H9 (cell line): ENCODE results near the gene COL4A2. TPM values are rescaled to one million over a fixed set of nuclear protein-coding genes. Genes with fewer than 3 reads are reported as not detected.

Experiments used
- DNase-seq: peaks from one replicate; pipeline ENCODE4 v3.0.0-alpha.2; 2017
- H2AFZ ChIP-seq: one replicate; pipeline ENCODE4 v1.6.1; 2013; ENCODE audit warnings: mild to moderate bottlenecking, low read length, control low read depth, moderate library complexity
- H2AK5ac ChIP-seq: 2 replicates; pipeline ENCODE4 v1.6.1; 2013; ENCODE audit warnings: low read length, control low read depth, mixed read lengths; ENCODE audit not compliant: insufficient read length
- H2BK120ac ChIP-seq: one replicate; pipeline ENCODE4 v1.6.1; 2013; ENCODE audit warnings: low read depth, mild to moderate bottlenecking, low read length, control low read depth, inconsistent platforms; ENCODE audit not compliant: poor library complexity, severe bottlenecking
- H2BK12ac ChIP-seq: 2 replicates; pipeline ENCODE4 v1.6.1; 2013; ENCODE audit warnings: low read length, control low read depth, mixed read lengths, low read depth; ENCODE audit not compliant: insufficient read length
- H2BK15ac ChIP-seq: 2 replicates; pipeline ENCODE4 v1.6.1; 2013; ENCODE audit warnings: low read depth, low read length, control low read depth
- H2BK20ac ChIP-seq: one replicate; pipeline ENCODE4 v1.6.1; 2013; ENCODE audit warnings: low read depth, mild to moderate bottlenecking, low read length, control low read depth, inconsistent platforms; ENCODE audit not compliant: poor library complexity, severe bottlenecking
- H2BK5ac ChIP-seq: 2 replicates; pipeline ENCODE4 v1.6.1; 2013; ENCODE audit warnings: low read length, control low read depth, mixed read lengths; ENCODE audit not compliant: insufficient read length
- H3K14ac ChIP-seq: 2 replicates; pipeline ENCODE4 v1.6.1; 2013; ENCODE audit warnings: low read length, control low read depth; ENCODE audit not compliant: insufficient read depth
- H3K18ac ChIP-seq: 2 replicates; pipeline ENCODE4 v1.6.1; 2013; ENCODE audit warnings: low read depth, mild to moderate bottlenecking, mixed read lengths, low read length, control low read depth; ENCODE audit not compliant: insufficient read length
- H3K23ac ChIP-seq: 2 replicates; pipeline ENCODE4 v1.6.1; 2013; ENCODE audit warnings: low read length, control low read depth, mixed read lengths, low read depth; ENCODE audit not compliant: insufficient read length
- H3K23me2 ChIP-seq: 2 replicates; pipeline ENCODE4 v1.6.1; 2013; ENCODE audit warnings: low read depth, mild to moderate bottlenecking, mixed read lengths, low read length, control low read depth; ENCODE audit not compliant: insufficient read length, poor library complexity, severe bottlenecking
- H3K27ac ChIP-seq: 2 replicates; pipeline ENCODE4 v1.5.1; 2013; ENCODE audit warnings: low read length, control low read depth, mixed read lengths, low read depth; ENCODE audit not compliant: insufficient read length
- H3K27me3 ChIP-seq: 2 replicates; pipeline ENCODE4 v1.6.1; 2013; ENCODE audit warnings: low read length, control low read depth, inconsistent platforms; ENCODE audit not compliant: insufficient read depth
- H3K4ac ChIP-seq: 2 replicates; pipeline ENCODE4 v1.6.1; 2013; ENCODE audit warnings: low read depth, mild to moderate bottlenecking, control low read depth, inconsistent platforms, low read length, moderate library complexity
- H3K4me1 ChIP-seq: 2 replicates; pipeline ENCODE4 v1.6.1; 2013; ENCODE audit warnings: low read length, control low read depth, inconsistent platforms; ENCODE audit not compliant: insufficient read depth
- H3K4me2 ChIP-seq: 2 replicates; pipeline ENCODE4 v1.6.1; 2013; ENCODE audit warnings: low read length, control low read depth, mixed read lengths; ENCODE audit not compliant: insufficient read length, insufficient read depth
- H3K56ac ChIP-seq: 2 replicates; pipeline ENCODE4 v1.6.1; 2013; ENCODE audit warnings: low read depth, mild to moderate bottlenecking, mixed read lengths, low read length, control low read depth; ENCODE audit not compliant: insufficient read length
- H3K79me1 ChIP-seq: 2 replicates; pipeline ENCODE4 v1.6.1; 2013; ENCODE audit warnings: low read depth, mild to moderate bottlenecking, moderate library complexity, low read length, control low read depth, inconsistent platforms; ENCODE audit not compliant: insufficient read depth, poor library complexity, severe bottlenecking
- H3K79me2 ChIP-seq: 2 replicates; pipeline ENCODE4 v1.6.1; 2013; ENCODE audit warnings: low read length, control low read depth, inconsistent platforms; ENCODE audit not compliant: insufficient read depth
- H3K9ac ChIP-seq: 2 replicates; pipeline ENCODE4 v1.6.1; 2013; ENCODE audit warnings: low read length, control low read depth, mixed read lengths; ENCODE audit not compliant: insufficient read length; ENCODE audit errors: extremely low read depth
- H3K9me3 ChIP-seq: one replicate; pipeline ENCODE4 v1.6.1; 2013; ENCODE audit warnings: low read depth, low read length, inconsistent platforms; ENCODE audit not compliant: control insufficient read depth
- H3T11ph ChIP-seq: one replicate; pipeline ENCODE4 v1.6.1; 2013; ENCODE audit warnings: mild to moderate bottlenecking, low read length, control low read depth, inconsistent platforms
- H4K20me1 ChIP-seq: one replicate; pipeline ENCODE4 v1.6.1; 2013; ENCODE audit not compliant: control insufficient read depth, insufficient read length, insufficient read depth
- H4K5ac ChIP-seq: 2 replicates; pipeline ENCODE4 v1.6.1; 2013; ENCODE audit warnings: low read depth, mild to moderate bottlenecking, mixed read lengths, low read length, control low read depth; ENCODE audit not compliant: insufficient read length
- H4K8ac ChIP-seq: replicated peaks from 2 replicates; pipeline ENCODE4 v1.6.1; 2013; ENCODE audit warnings: low read length, control low read depth, mixed read lengths, low read depth; ENCODE audit not compliant: insufficient read length
- H4K91ac ChIP-seq: 2 replicates; pipeline ENCODE4 v1.6.1; 2013; ENCODE audit warnings: low read depth, mild to moderate bottlenecking, moderate library complexity, mixed read lengths, low read length, control low read depth; ENCODE audit not compliant: insufficient read length
- H3K27ac Mint-ChIP-seq, 3 experiments: 2 replicates in 2 of 3; 3 replicates in 1 of 3; pipeline ENCODE4 v1.8.0; 2020 to 2021; ENCODE audit warnings: mixed read lengths in 3 of 3, mild to moderate bottlenecking in 1 of 3, moderate library complexity in 1 of 3
- H3K27me3 Mint-ChIP-seq: 2 replicates; pipeline ENCODE4 v1.8.0; 2021; ENCODE audit warnings: low read depth, mild to moderate bottlenecking, moderate library complexity, mixed read lengths
- H3K36me3 Mint-ChIP-seq, 3 experiments: 2 replicates in 2 of 3; 3 replicates in 1 of 3; pipeline ENCODE4 v1.8.0; 2020 to 2021; ENCODE audit warnings: low read depth in 3 of 3, mixed read lengths in 3 of 3; ENCODE audit not compliant: insufficient read depth in 1 of 3
- H3K4me1 Mint-ChIP-seq, 2 experiments: 2 replicates each; pipeline ENCODE4 v1.8.0; 2020; ENCODE audit warnings: mixed read lengths in 2 of 2
- H3K4me3 Mint-ChIP-seq, 2 experiments: 2 replicates in 1 of 2; 3 replicates in 1 of 2; pipeline ENCODE4 v1.8.0; 2020 to 2021; ENCODE audit warnings: mild to moderate bottlenecking in 2 of 2, mixed read lengths in 2 of 2, moderate library complexity in 1 of 2
- H3K9me3 Mint-ChIP-seq, 2 experiments: 2 replicates in 1 of 2; 3 replicates in 1 of 2; pipeline ENCODE4 v1.8.0; 2020; ENCODE audit warnings: mild to moderate bottlenecking in 2 of 2, mixed read lengths in 2 of 2, moderate library complexity in 1 of 2
- CTCF ChIP-seq: fragments of 200-600 bp; sonication (generic); conservative IDR thresholded peaks from 3 replicates; pipeline ENCODE4 v1.8.0; 2021; ENCODE audit warnings: antibody characterized with exemption, mild to moderate bottlenecking
- WGBS: extraction: QIAGEN DNeasy Blood & Tissue Kit; methylation state at CpG from one replicate; pipeline ENCODE4 v1.1.7; 2013; ENCODE audit warnings: missing lambda C conversion rate, low lambda C conversion rate, mixed read lengths; ENCODE audit not compliant: insufficient read length; ENCODE audit errors: extremely low coverage; 5-methylcytosine and 5-hydroxymethylcytosine counted together
- total RNA-seq: library from RNA; stranded (reverse); gene quantifications from 2 replicates; pipeline ENCODE4 v1.2.1, GENCODE V29; 2021

Gene COL4A2
- total RNA-seq, 1 experiment from 2014 or later, result 76.5 TPM

DNA sequence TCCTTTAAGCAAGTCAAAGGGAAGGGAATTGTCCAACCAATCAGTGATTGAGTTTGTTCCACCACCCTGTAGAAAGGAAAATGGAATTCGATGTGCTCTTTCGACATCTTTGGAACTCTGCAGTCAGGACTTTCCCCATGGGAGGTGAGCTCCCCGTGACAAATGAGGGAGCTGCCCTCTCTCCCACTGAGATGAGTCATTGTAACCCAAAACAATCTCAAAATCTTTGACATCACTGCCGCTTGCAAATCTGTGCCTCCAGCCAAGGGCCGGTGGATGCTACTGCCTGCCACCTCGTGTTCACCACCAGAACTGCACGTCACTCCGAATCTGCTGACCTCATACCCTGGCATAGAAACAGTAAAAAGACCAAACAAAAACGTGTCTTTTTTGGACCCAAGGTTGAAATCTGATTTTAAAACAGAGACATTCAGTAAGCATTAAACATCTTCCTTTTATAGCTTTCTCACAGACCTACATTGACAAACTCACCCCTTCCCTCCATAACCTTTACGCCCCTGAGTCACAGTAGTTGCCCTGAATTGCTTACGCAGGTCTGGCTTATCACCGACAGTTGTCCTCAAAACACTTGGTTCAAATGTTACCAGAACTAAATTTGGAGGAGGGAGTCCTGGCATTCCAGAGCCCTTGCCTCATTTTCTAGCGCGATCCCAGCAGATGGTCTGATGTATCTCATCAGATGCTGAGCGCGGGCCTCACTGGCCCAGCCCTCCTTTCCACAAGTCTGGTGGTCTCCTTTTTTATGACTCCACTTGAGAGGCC lies 105.2 kb downstream of the COL4A2 start:
- Histone ChIP-seq H2AFZ (no peak overlapping the region), H3K9ac (no peak overlapping the region), H3K18ac (no peak overlapping the region), H3K27me3 (no peaks in the 10 kb centered on the region), H3K4me1 (peaks cover 5% of the 10 kb centered on the region; the same call in 1 of the 2 replicates), H4K91ac (no peak overlapping the region), H2BK12ac (no peak overlapping the region), H2BK20ac (no peak overlapping the region), H2AK5ac (no peak overlapping the region), H2BK15ac (no peak overlapping the region), H4K8ac (no peak overlapping the region), H2BK5ac (no peak overlapping the region), H3K23me2 (no peaks in the 10 kb centered on the region), H3K27ac (no peak overlapping the region), H3K56ac (no peak overlapping the region), H3K79me2 (no peaks in the 10 kb centered on the region), H3K14ac (no peak overlapping the region), H4K20me1 (no peaks in the 10 kb centered on the region), H4K5ac (no peak overlapping the region), H2BK120ac (no peak overlapping the region), H3K4me2 (no peak overlapping the region), H3K79me1 (no peaks in the 10 kb centered on the region), H3T11ph (no peak overlapping the region), H3K9me3 (no peaks in the 10 kb centered on the region), H3K23ac (no peak overlapping the region), H3K4ac (no peak overlapping the region)
- H3K27ac Mint-ChIP-seq, result peak overlapping the region; percentile 32 to 95 (median 72); a peak in 6 of 7 replicates
- H3K4me1 Mint-ChIP-seq, result peaks cover 22 to 29% of the 10 kb centered on the region in 2 experiments
- DNase-seq, result peak; percentile 82
- no peaks in the 10 kb centered on the region for H3K27me3 Mint-ChIP-seq
- H3K9me3 Mint-ChIP-seq, result no peaks in the 10 kb centered on the region; a peak in 1 of 5 replicates
- H3K4me3 Mint-ChIP-seq, result no peak overlapping the region
- H3K36me3 Mint-ChIP-seq, result peaks cover 3 to 11% (median 9%) of the 10 kb centered on the region in 3 experiments; a peak in 5 of 7 replicates
- no CpG with 5 or more reads among the region's 16 CpGs for WGBS
- peak; percentile 90 for TF ChIP-seq CTCF
